ENCODE data around the gene KRTAP20-2.

Gene KRTAP20-2

DNA sequence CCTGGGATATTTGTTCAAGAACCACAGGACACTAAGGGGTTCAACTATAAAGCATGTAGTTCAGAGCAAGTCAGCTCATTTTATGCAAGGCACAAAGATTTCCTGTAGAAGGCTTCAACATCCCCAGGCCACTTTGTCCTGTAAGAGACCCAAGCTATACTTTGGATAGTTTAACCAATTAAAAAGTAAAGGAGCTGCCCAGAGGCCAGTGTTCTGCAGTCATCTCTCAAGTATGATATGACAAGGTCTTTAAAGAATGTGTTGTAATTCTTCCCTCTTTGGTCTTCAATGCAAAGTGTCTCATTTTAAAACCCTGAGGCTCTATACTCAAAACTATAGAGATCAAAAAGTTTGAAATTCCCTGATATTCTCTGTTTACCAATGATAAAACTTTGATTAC is 41.7 kb downstream of the KRTAP20-2 start:
- no peak for DNase-seq

GRCh38 chr21:30680586-30680985 is 45.6 kb downstream of the KRTAP20-2 start:
- DNase-seq, result no peak

GRCh38 chr21:30684506-30684905 is 49.5 kb downstream of the KRTAP20-2 start:
- DNase-seq, result no peak
